Left lung (tissue), 10 donors: ENCODE data around the gene ITGB5. TPM values are rescaled to one million over a fixed set of nuclear protein-coding genes. Genes with fewer than 3 reads are reported as not detected.

Experiments
- ATAC-seq: fragments of 200-7000 bp; cut with Tn5 transposase; one replicate; pipeline ENCODE4 v1.9.1; 2020; ENCODE audit warnings: moderate library complexity
- DNase-seq, 4 donors: peaks; one replicate each; pipeline ENCODE4 v3.0.0-alpha.2; 2013 to 2020
- H3K27ac ChIP-seq, 2 donors: fragments of 200-600 bp; sonication (generic) in 1 of 2; one replicate each; pipeline versions ENCODE4 v1.5.0 to v1.8.0; 2020 to 2021
- H3K27me3 ChIP-seq, 2 donors: fragments of 200-600 bp; sonication (generic) in 1 of 2; one replicate each; pipeline versions ENCODE4 v1.5.0 to v1.8.0; 2020 to 2021
- H3K36me3 ChIP-seq, 2 donors: fragments of 200-600 bp; sonication (generic) in 1 of 2; one replicate each; pipeline versions ENCODE4 v1.5.0 to v1.8.0; 2020 to 2021
- H3K4me1 ChIP-seq, 2 donors: fragments of 200-600 bp; one replicate each; pipeline ENCODE4 v1.8.0; 2021
- H3K4me3 ChIP-seq, 2 donors: fragments of 200-600 bp; sonication (generic) in 1 of 2; one replicate each; pipeline versions ENCODE4 v1.5.0 to v1.8.0; 2020 to 2021; ENCODE audit warnings: mild to moderate bottlenecking in 1 of 2
- H3K9me3 ChIP-seq, 2 donors: fragments of 200-600 bp; sonication (generic) in 1 of 2; one replicate each; pipeline versions ENCODE4 v1.5.0 to v1.8.0; 2020 to 2021
- intact Hi-C, 2 donors: fragments of 100-400 bp; cut with DNase I; formaldehyde crosslinking; loops; one replicate each; pipeline versions ENCODE4 v1.11.2 to v1.14.2; 2022
- polyA plus RNA-seq, 6 donors: library from polyadenylated mRNA; unstranded; fragments of 120-200 nt; gene quantifications; one replicate each; pipeline ENCODE4 v1.2.1, GENCODE V29; 2013; ENCODE audit not compliant: insufficient read length in 6 of 6
- total RNA-seq, 2 donors: library from RNA; stranded (reverse); fragmentation: NEBNext Ultra II Directional; extraction: Animal tissue kit (Norgen Biotek cat#: 25700); gene quantifications; one replicate each; pipeline ENCODE4 v1.2.1, GENCODE V29; 2021
- TF ChIP-seq, protein P1 (sequence below), 2 donors: fragments of 200-600 bp; sonication (generic) in 1 of 2; IDR thresholded peaks; one replicate each; pipeline versions ENCODE4 v1.5.0 to v1.8.0; 2021; ENCODE audit warnings: antibody characterized with exemption in 2 of 2
- donor health status: DM: no; HTN: yes; CAD: no.
- donor health status: DM: no; HTN: no; CAD: no.

ITGB5 gene
- total and polyA plus RNA-seq, 8 donors, result 54.8 to 142 (median 67.4) TPM

DNA sequence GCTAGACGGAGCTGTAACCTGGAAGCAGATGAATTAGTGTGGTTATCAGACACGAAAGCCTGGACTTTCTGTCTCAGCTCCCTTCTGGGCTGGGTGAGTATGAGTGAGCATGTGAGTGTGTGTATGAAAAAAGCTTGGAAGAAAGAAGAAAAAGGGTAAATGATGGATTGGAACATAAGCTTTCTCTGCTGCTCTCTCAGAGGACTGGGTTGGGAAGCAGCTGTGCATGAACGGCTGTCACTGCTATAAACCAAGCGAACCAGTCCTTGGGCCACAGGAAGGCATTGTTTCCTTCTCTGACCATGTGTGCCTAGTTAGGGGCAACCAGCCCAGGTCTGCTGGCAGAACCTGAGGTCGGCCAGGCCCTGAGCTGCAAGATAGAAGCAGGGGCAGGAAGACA lies 119.9 kb downstream of the ITGB5 start:
- intact Hi-C loops, result loop anchor here in 1 of 2 donors (10.0 kb wide), 1 partner anchor 138 kb away; no protein-coding TSS in a partner anchor
- no peaks in the 10 kb centered on the region for H3K27me3 ChIP-seq
- H3K4me1 ChIP-seq, result peaks cover 4 to 7% of the 10 kb centered on the region in 2 donors

DNA sequence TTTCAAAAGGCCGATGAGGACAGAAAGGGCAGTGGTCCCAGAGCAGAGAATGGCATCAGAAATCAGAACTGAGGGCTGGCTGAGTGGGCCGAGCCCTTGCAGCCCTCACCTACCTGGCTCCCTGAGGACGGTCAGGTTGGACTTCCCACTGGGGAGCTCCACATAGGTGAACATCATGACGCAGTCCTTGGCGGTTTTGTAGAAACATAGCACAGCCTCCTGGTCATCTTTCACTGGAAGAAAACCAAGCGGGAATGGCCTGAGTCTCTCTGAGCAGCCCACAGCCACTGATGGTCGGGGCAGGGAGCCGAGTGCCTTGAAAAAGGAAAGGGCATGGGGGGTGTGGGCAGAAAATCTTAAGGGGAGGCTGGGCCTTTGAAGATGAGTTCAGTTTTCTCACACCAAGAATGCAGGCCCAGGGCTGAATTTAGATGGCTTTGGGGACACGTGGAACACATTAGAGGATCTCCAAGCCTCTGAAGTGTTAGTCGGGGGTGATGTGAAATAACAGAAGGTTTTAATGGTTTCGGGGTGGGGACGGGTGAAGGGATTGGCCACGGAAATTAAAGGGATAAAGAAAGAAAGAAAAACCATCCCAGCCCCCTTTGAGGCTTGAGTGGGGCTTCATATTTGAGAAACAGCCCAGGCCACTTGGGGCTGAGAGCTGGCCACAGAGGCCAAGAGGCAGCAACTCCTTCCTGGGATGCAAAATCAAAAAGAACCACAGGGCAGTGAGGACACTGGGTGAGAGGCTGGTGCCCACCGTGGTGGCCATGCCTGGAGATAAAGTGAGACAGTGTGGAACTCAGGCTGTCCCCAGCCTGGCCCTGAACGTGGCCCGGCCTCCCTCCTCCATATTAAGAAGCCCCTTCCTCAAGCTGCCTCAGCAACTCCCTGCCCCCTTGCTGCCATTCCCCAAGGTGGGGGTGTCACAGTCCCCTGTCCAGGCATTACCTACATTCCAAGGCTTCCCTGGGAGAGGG lies 120.8 kb downstream of the ITGB5 start:
- peaks cover 0 to 48% of the 10 kb centered on the region in 2 donors for H3K36me3 ChIP-seq
- TF ChIP-seq, protein P1, sequence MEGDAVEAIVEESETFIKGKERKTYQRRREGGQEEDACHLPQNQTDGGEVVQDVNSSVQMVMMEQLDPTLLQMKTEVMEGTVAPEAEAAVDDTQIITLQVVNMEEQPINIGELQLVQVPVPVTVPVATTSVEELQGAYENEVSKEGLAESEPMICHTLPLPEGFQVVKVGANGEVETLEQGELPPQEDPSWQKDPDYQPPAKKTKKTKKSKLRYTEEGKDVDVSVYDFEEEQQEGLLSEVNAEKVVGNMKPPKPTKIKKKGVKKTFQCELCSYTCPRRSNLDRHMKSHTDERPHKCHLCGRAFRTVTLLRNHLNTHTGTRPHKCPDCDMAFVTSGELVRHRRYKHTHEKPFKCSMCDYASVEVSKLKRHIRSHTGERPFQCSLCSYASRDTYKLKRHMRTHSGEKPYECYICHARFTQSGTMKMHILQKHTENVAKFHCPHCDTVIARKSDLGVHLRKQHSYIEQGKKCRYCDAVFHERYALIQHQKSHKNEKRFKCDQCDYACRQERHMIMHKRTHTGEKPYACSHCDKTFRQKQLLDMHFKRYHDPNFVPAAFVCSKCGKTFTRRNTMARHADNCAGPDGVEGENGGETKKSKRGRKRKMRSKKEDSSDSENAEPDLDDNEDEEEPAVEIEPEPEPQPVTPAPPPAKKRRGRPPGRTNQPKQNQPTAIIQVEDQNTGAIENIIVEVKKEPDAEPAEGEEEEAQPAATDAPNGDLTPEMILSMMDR (IDR thresholded peaks at IDR 0.05), result no peak
- ATAC-seq (no peak), DNase-seq (no peak)
- H3K4me1 ChIP-seq, result peaks cover 3 to 6% of the 10 kb centered on the region in 2 donors
- H3K4me3 ChIP-seq, result no peak overlapping the region
- intact Hi-C loops, result loop anchor here in 1 of 2 donors (10.0 kb wide), 1 partner anchor 138 kb away; no protein-coding TSS in a partner anchor
- no peaks in the 10 kb centered on the region for H3K9me3 ChIP-seq
- H3K27ac ChIP-seq, result no peak overlapping the region
- no peaks in the 10 kb centered on the region for H3K27me3 ChIP-seq

More for the DNA sequence above, 119.9 kb downstream of the ITGB5 start:
- Histone ChIP-seq H3K4me3 (no peak overlapping the region), H3K9me3 (no peaks in the 10 kb centered on the region), H3K27ac (no peak overlapping the region), H3K36me3 (peaks cover 0 to 48% of the 10 kb centered on the region in 2 donors)
- DNase-seq (no peak), ATAC-seq (no peak)
- TF ChIP-seq, protein P1 (IDR thresholded peaks at IDR 0.05), result no peak

DNA sequence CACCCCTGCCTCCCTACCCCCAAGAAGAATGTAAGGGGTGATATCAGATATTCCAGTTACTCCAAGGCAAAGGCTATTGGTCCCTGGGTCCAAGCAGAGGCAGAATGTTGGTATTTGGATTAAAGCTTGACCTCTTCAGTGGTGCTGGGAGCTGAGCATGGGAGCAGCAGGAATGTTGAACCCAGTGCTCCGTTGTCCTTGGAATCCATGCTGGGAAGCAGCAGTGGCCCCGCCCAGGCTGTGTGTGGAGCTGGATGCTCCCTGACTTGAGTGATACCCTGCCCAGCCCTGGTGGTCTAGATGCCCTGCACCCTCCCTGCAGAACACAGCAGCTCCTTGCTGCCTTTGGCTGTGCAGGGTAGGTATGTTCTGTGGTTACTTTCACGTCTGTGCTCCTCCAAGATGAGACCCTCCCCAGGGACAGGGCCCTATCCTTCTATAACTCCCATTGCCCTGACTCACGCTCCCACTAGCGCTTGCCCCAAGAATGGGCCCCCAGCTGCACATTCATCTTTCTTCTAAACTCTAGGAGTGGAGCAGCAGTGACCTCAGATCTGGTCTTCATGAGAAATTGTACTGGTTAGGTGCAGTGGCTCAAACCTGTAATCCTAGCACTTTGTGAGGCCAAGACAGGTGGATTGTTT lies 121.8 kb downstream of the ITGB5 start:
- intact Hi-C loops, result loop anchor here in 1 of 2 donors (10.0 kb wide), 1 partner anchor 139 kb away; no protein-coding TSS in a partner anchor
- H3K36me3 ChIP-seq, result peaks cover 0 to 48% of the 10 kb centered on the region in 2 donors

DNA sequence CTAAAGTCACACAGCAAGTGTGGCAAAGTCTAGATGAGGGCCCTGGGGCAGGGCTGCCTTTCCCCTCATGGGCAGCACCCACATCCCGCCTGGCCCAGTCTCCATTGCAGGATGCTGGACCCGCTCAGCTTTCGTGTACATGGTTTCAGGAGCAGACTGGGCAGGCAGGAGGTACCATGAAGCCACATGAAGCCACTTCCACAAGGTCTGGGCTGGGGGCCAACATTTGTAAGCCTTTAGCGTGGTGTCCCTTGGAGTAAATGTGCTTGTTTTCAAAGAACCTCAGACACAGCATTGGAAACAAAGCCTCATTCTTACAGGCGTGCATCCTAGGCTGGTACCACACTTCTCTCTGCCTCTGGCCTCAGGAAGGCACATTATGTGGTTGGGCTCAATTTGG lies 122.4 kb downstream of the ITGB5 start:
- H3K36me3 ChIP-seq, result peaks cover 0 to 48% of the 10 kb centered on the region in 2 donors

More for the DNA sequence above, 121.8 kb downstream of the ITGB5 start:
- no peaks in the 10 kb centered on the region for H3K9me3 ChIP-seq
- H3K4me3 ChIP-seq, result no peak overlapping the region
- DNase-seq, result no peak
- TF ChIP-seq, protein P1 (IDR thresholded peaks at IDR 0.05), result no peak
- H3K4me1 ChIP-seq, result peaks cover 0 to 14% of the 10 kb centered on the region in 2 donors
- H3K27ac ChIP-seq, result no peak overlapping the region
- ATAC-seq, result no peak
- no peaks in the 10 kb centered on the region for H3K27me3 ChIP-seq

More for the DNA sequence above, 122.4 kb downstream of the ITGB5 start:
- H3K4me1 ChIP-seq, result peaks cover 0 to 14% of the 10 kb centered on the region in 2 donors
- no peak overlapping the region for H3K4me3 ChIP-seq
- DNase-seq (no peak), ATAC-seq (no peak)
- no peak overlapping the region for H3K27ac ChIP-seq
- no peaks in the 10 kb centered on the region for H3K27me3 ChIP-seq
- H3K9me3 ChIP-seq, result no peaks in the 10 kb centered on the region
- intact Hi-C loops, result loop anchor here (5.0 to 10.0 kb wide), 2 partner anchors 138 to 140 kb away; no protein-coding TSS in a partner anchor
- TF ChIP-seq, protein P1 (IDR thresholded peaks at IDR 0.05), result no peak
